Neural cell (in vitro differentiated cells): Measurements from ENCODE around the gene ELMO1. TPM values are rescaled to one million over a fixed set of nuclear protein-coding genes. Genes with fewer than 3 reads are reported as not detected.

Experiments
- H2AFZ ChIP-seq: fragments of 200-600, 300-800 bp; sonication (generic), shearing (Covaris generic); 2 replicates; pipeline ENCODE4 v1.6.0; 2014; ENCODE audit warnings: low read depth, mild to moderate bottlenecking, antibody characterized with exemption, low read length, moderate library complexity
- H3F3A ChIP-seq: fragments of 200-600 bp; shearing (Covaris generic); 2 replicates; pipeline ENCODE4 v1.6.1; 2016; ENCODE audit warnings: mild to moderate bottlenecking, moderate library complexity, mixed read lengths, antibody characterized with exemption, low read length; ENCODE audit not compliant: insufficient read depth, poor library complexity, severe bottlenecking
- H3K27ac ChIP-seq: fragments of 200-600, 300-800 bp; sonication (generic), shearing (Covaris generic); 2 replicates; pipeline ENCODE4 v1.5.1; 2014; ENCODE audit warnings: mild to moderate bottlenecking, low read length, moderate library complexity
- H3K27me3 ChIP-seq: fragments of 300-800, 200-600 bp; sonication (generic), shearing (Covaris generic); 2 replicates; pipeline ENCODE4 v1.6.0; 2014; ENCODE audit warnings: mild to moderate bottlenecking, low read depth, low read length, moderate library complexity; ENCODE audit not compliant: insufficient read depth
- H3K36me3 ChIP-seq: fragments of 300-800, 200-600 bp; sonication (generic), shearing (Covaris generic); 2 replicates; pipeline ENCODE4 v1.5.1; 2014; ENCODE audit warnings: mild to moderate bottlenecking, antibody characterized with exemption, low read length, moderate library complexity; ENCODE audit not compliant: insufficient read depth
- H3K4me2 ChIP-seq: fragments of 300-800, 200-600 bp; sonication (generic), shearing (Covaris generic); 2 replicates; pipeline ENCODE4 v1.6.0; 2014; ENCODE audit warnings: mild to moderate bottlenecking, low read length
- H3K4me3 ChIP-seq: fragments of 300-800, 200-600 bp; sonication (generic), shearing (Covaris generic); 2 replicates; pipeline ENCODE4 v1.5.1; 2014; ENCODE audit warnings: mild to moderate bottlenecking, low read length, moderate library complexity
- H3K79me2 ChIP-seq: fragments of 200-600 bp; shearing (Covaris generic); replicated peaks from 2 replicates; pipeline ENCODE4 v1.6.0; 2014; ENCODE audit warnings: mild to moderate bottlenecking, low read length, moderate library complexity; ENCODE audit not compliant: insufficient read depth
- H3K9ac ChIP-seq: fragments of 300-800, 200-600 bp; sonication (generic), shearing (Covaris generic); 2 replicates; pipeline ENCODE4 v1.6.1; 2016; ENCODE audit warnings: mild to moderate bottlenecking, low read length, mixed read lengths
- H3K9me2 ChIP-seq: fragments of 200-600 bp; shearing (Covaris generic); 2 replicates; pipeline ENCODE4 v1.6.1; 2016; ENCODE audit warnings: mild to moderate bottlenecking, low read length, mixed read lengths; ENCODE audit not compliant: insufficient read depth
- H3K9me3 ChIP-seq: fragments of 200-600, 300-800 bp; sonication (generic), shearing (Covaris generic); 2 replicates; pipeline ENCODE4 v1.6.1; 2016; ENCODE audit warnings: mild to moderate bottlenecking, mixed run types, low read length, moderate library complexity, mixed read lengths
- H4K20me1 ChIP-seq: fragments of 200-600 bp; shearing (Covaris generic); 2 replicates; pipeline ENCODE4 v1.6.1; 2016; ENCODE audit warnings: mild to moderate bottlenecking, mixed run types; ENCODE audit not compliant: insufficient read depth
- EP300 ChIP-seq: fragments of 450-650 bp; conservative IDR thresholded peaks from 2 replicates; pipeline ENCODE4 v1.6.1; 2014; ENCODE audit warnings: antibody characterized with exemption, mild to moderate bottlenecking, moderate library complexity; ENCODE audit not compliant: poor library complexity, severe bottlenecking
- EZH2 ChIP-seq: fragments of 200-600, 300-800 bp; shearing (Covaris generic), sonication (generic); IDR thresholded peaks from 2 replicates; pipeline ENCODE4 v1.6.1; 2014; ENCODE audit warnings: antibody characterized with exemption, low read length, borderline replicate concordance, mild to moderate bottlenecking; ENCODE audit not compliant: insufficient read depth, poor library complexity, severe bottlenecking
- MXI1 ChIP-seq: fragments of 450-650 bp; conservative IDR thresholded peaks from 2 replicates; pipeline ENCODE4 v1.6.1; 2014; ENCODE audit warnings: antibody characterized with exemption, mild to moderate bottlenecking; ENCODE audit not compliant: poor library complexity, severe bottlenecking
- POLR2AphosphoS5 ChIP-seq: IDR thresholded peaks from 2 replicates; pipeline ENCODE4 v1.6.1; 2012
- RAD21 ChIP-seq: fragments of 450-650 bp; conservative IDR thresholded peaks from 2 replicates; pipeline ENCODE4 v1.6.1; 2014; ENCODE audit warnings: antibody characterized with exemption, mild to moderate bottlenecking, moderate library complexity
- SMC3 ChIP-seq: fragments of 450-650 bp; conservative IDR thresholded peaks from 2 replicates; pipeline ENCODE4 v1.6.1; 2014; ENCODE audit warnings: antibody characterized with exemption, mild to moderate bottlenecking, moderate library complexity; ENCODE audit not compliant: poor library complexity
- TAF1 ChIP-seq: IDR thresholded peaks from 2 replicates; pipeline ENCODE4 v1.6.1; 2012; ENCODE audit warnings: low read depth
- polyA plus RNA-seq: library from polyadenylated mRNA; depleted of rRNA; stranded (reverse); fragments of >200 nt; gene quantifications from 2 replicates; pipeline ENCODE4 v1.2.3, GENCODE V29; 2014
- TF ChIP-seq, protein P1 (sequence below): fragments of 450-650 bp; IDR thresholded peaks from 2 replicates; pipeline ENCODE4 v1.5.1; 2014; ENCODE audit warnings: antibody characterized with exemption, mild to moderate bottlenecking, moderate library complexity; ENCODE audit not compliant: poor library complexity, severe bottlenecking
- TF ChIP-seq, protein P2 (sequence below): IDR thresholded peaks from 2 replicates; pipeline ENCODE4 v1.6.1; 2012; ENCODE audit warnings: borderline replicate concordance

ELMO1 gene
- polyA plus RNA-seq, 1 donor from 2014 or later = 12.2 TPM

DNA sequence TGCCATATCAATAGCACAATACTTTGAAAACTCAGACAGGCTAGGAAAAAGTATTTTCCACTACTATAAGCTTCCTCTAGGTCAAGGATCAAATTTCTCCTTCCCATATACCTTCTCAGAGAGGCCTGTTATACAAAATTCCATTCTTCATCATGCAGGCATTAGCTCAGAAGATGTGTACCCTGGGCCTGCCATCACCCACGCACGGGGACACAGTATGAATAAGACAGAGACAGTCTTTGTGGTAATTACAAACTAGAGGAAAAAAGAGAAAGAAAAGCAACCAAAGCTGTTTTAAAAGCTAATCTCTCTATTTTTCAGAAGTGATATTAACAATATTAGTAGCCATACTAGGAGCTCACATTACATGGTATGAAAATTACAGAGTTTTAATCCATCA, 487.6 kb downstream of the ELMO1 start:
- H3K36me3 ChIP-seq = no peaks in the 10 kb centered on the region
- no peak overlapping the region for H3K9ac ChIP-seq
- no peak overlapping the region for H2AFZ ChIP-seq
- no peaks in the 10 kb centered on the region for H3F3A ChIP-seq
- H3K9me3 ChIP-seq = no peaks in the 10 kb centered on the region
- H3K4me3 ChIP-seq = no peak overlapping the region
- H4K20me1 ChIP-seq = no peaks in the 10 kb centered on the region
- no peak overlapping the region for H3K27ac ChIP-seq
- no peaks in the 10 kb centered on the region for H3K79me2 ChIP-seq
- no peaks in the 10 kb centered on the region for H3K9me2 ChIP-seq
- TF ChIP-seq MXI1 = no peak
- no peak overlapping the region for H3K4me2 ChIP-seq
- no peaks in the 10 kb centered on the region for H3K27me3 ChIP-seq

DNA sequence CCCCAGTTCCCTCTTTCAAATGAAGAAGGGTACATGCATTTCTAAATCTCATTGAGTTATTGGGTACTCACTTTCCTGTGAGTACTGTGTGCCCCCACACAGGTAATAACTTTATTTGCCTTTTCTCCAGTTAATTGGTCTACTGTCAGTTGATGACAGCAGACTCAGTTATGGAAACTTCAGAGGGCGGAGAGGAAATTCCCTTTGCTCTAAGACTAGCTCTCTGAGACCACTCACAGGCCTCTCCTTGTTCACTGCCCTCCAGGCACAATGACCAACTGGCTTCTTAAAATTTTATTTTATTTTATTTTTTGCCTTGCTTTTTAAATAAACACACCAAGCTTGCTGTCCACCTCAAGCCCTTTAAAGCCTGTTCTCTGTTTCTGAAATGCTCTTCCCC, 488.6 kb downstream of the ELMO1 start:
- no peak overlapping the region for H3K4me3 ChIP-seq
- no peaks in the 10 kb centered on the region for H3K36me3 ChIP-seq
- H3K79me2 ChIP-seq = no peaks in the 10 kb centered on the region
- H3K9ac ChIP-seq = no peak overlapping the region
- no peak overlapping the region for H3K27ac ChIP-seq
- no peak overlapping the region for H3K4me2 ChIP-seq
- H3K27me3 ChIP-seq = no peaks in the 10 kb centered on the region
- H3F3A ChIP-seq = no peaks in the 10 kb centered on the region
- H2AFZ ChIP-seq = no peak overlapping the region
- no peak for TF ChIP-seq RAD21
- no peak for TF ChIP-seq MXI1
- TF ChIP-seq, protein P1, sequence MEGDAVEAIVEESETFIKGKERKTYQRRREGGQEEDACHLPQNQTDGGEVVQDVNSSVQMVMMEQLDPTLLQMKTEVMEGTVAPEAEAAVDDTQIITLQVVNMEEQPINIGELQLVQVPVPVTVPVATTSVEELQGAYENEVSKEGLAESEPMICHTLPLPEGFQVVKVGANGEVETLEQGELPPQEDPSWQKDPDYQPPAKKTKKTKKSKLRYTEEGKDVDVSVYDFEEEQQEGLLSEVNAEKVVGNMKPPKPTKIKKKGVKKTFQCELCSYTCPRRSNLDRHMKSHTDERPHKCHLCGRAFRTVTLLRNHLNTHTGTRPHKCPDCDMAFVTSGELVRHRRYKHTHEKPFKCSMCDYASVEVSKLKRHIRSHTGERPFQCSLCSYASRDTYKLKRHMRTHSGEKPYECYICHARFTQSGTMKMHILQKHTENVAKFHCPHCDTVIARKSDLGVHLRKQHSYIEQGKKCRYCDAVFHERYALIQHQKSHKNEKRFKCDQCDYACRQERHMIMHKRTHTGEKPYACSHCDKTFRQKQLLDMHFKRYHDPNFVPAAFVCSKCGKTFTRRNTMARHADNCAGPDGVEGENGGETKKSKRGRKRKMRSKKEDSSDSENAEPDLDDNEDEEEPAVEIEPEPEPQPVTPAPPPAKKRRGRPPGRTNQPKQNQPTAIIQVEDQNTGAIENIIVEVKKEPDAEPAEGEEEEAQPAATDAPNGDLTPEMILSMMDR = no peak
- TF ChIP-seq SMC3 = no peak
- TF ChIP-seq EP300 = no peak
- TF ChIP-seq POLR2AphosphoS5 = no peak
- no peak for TF ChIP-seq TAF1
- no peak for TF ChIP-seq EZH2
- TF ChIP-seq, protein P2, sequence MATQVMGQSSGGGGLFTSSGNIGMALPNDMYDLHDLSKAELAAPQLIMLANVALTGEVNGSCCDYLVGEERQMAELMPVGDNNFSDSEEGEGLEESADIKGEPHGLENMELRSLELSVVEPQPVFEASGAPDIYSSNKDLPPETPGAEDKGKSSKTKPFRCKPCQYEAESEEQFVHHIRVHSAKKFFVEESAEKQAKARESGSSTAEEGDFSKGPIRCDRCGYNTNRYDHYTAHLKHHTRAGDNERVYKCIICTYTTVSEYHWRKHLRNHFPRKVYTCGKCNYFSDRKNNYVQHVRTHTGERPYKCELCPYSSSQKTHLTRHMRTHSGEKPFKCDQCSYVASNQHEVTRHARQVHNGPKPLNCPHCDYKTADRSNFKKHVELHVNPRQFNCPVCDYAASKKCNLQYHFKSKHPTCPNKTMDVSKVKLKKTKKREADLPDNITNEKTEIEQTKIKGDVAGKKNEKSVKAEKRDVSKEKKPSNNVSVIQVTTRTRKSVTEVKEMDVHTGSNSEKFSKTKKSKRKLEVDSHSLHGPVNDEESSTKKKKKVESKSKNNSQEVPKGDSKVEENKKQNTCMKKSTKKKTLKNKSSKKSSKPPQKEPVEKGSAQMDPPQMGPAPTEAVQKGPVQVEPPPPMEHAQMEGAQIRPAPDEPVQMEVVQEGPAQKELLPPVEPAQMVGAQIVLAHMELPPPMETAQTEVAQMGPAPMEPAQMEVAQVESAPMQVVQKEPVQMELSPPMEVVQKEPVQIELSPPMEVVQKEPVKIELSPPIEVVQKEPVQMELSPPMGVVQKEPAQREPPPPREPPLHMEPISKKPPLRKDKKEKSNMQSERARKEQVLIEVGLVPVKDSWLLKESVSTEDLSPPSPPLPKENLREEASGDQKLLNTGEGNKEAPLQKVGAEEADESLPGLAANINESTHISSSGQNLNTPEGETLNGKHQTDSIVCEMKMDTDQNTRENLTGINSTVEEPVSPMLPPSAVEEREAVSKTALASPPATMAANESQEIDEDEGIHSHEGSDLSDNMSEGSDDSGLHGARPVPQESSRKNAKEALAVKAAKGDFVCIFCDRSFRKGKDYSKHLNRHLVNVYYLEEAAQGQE = no peak
- no peaks in the 10 kb centered on the region for H4K20me1 ChIP-seq
- no peaks in the 10 kb centered on the region for H3K9me2 ChIP-seq
- no peaks in the 10 kb centered on the region for H3K9me3 ChIP-seq

DNA sequence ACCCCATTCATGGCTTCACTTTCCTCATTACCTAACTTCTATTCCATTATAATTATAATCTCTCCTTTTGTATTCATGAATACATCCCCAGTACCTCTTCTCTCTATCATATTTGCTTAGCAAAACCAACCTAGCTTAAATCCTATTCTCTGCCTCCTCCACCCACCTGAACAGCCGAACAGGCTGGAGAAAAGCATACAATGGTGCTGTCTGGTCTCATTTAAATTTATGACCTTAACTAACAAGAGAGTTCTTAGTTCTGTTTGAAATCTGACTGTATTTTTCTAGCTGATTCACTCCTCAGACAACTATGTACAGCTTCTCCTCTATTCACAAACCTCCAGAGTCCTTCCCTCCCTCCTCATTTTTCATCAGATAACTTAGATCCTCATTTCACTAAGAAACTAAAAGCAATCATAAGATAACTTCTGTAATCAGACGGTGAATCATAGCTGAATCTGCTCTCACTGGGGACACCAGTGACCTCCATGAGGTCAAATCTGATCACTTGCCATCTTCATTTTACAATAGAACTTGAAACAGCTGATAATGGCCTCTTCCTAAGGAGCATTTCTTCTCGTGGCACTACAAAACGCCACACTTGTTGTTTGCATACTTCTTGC, 490.4 kb downstream of the ELMO1 start:
- Histone ChIP-seq H3K4me3 (no peak overlapping the region), H2AFZ (no peak overlapping the region), H3F3A (no peaks in the 10 kb centered on the region), H3K27ac (no peak overlapping the region), H3K79me2 (no peaks in the 10 kb centered on the region), H3K9me3 (no peaks in the 10 kb centered on the region), H3K36me3 (no peaks in the 10 kb centered on the region), H3K4me2 (no peak overlapping the region), H3K9ac (no peak overlapping the region), H3K9me2 (no peaks in the 10 kb centered on the region), H3K27me3 (no peaks in the 10 kb centered on the region), H4K20me1 (no peaks in the 10 kb centered on the region)
- TF ChIP-seq POLR2AphosphoS5 (no peak), MXI1 (no peak), RAD21 (no peak), SMC3 (no peak), TAF1 (no peak), EP300 (no peak)
- TF ChIP-seq, protein P2 = no peak
- TF ChIP-seq, protein P1 = no peak
